HepG2 (cell line): ENCODE measurements around the gene ZNF292. TPM values are rescaled to one million over a fixed set of nuclear protein-coding genes. Genes with fewer than 3 reads are reported as not detected.

ENCODE experiments used
- BCL3 ChIP-seq: sonication (generic); formaldehyde crosslinking; IDR thresholded peaks from 2 replicates; pipeline ENCODE4 v1.5.1; 2020; ENCODE audit warnings: mild to moderate bottlenecking, missing genetic modification reagents, moderate library complexity
- BRD4 ChIP-seq: sonication (generic); formaldehyde crosslinking; IDR thresholded peaks from 2 replicates; pipeline ENCODE4 v1.4.0; 2020; ENCODE audit warnings: missing genetic modification reagents
- CC2D1A ChIP-seq: sonication (generic); formaldehyde crosslinking; IDR thresholded peaks from 2 replicates; pipeline ENCODE4 v1.8.1; 2023; ENCODE audit warnings: mild to moderate bottlenecking, missing genetic modification reagents
- DRAP1 ChIP-seq: IDR thresholded peaks from 2 replicates; pipeline ENCODE4 v1.6.1; 2016; ENCODE audit warnings: missing genetic modification reagents, missing compliant biosample characterization
- ELF3 ChIP-seq: IDR thresholded peaks from 2 replicates; pipeline ENCODE4 v1.6.1; 2016; ENCODE audit warnings: missing genetic modification reagents, missing compliant biosample characterization
- HNRNPLL ChIP-seq: fragments of 200-400 bp; formaldehyde crosslinking; IDR thresholded peaks from 2 replicates; pipeline ENCODE4 v1.6.1; 2017; ENCODE audit warnings: mild to moderate bottlenecking, low read depth, low read length; ENCODE audit not compliant: poor library complexity, severe bottlenecking
- IKZF4 ChIP-seq: sonication (generic); formaldehyde crosslinking; IDR thresholded peaks from 2 replicates; pipeline ENCODE4 v1.5.1; 2020; ENCODE audit warnings: borderline replicate concordance, mild to moderate bottlenecking, low read depth, missing genetic modification reagents; ENCODE audit errors: not compliant biosample characterization
- MBD4 ChIP-seq: IDR thresholded peaks from 2 replicates; pipeline ENCODE4 v1.6.1; 2012; ENCODE audit warnings: low read length, inconsistent platforms, borderline replicate concordance
- MXD4 ChIP-seq: IDR thresholded peaks from 2 replicates; pipeline ENCODE4 v1.6.1; 2016; ENCODE audit warnings: mild to moderate bottlenecking, missing biosample characterization, missing genetic modification reagents
- NAIF1 ChIP-seq: sonication (generic); formaldehyde crosslinking; IDR thresholded peaks from 2 replicates; pipeline ENCODE4 v1.5.0; 2020; ENCODE audit warnings: mild to moderate bottlenecking, missing genetic modification reagents, borderline replicate concordance
- NCOA5 ChIP-seq: sonication (generic); formaldehyde crosslinking; IDR thresholded peaks from 2 replicates; pipeline ENCODE4 v1.4.0; 2020; ENCODE audit warnings: missing genetic modification reagents
- NFE2 ChIP-seq: sonication (generic); formaldehyde crosslinking; IDR thresholded peaks from 2 replicates; pipeline ENCODE4 v1.4.0; 2020; ENCODE audit warnings: missing genetic modification reagents
- NFYC ChIP-seq: IDR thresholded peaks from 2 replicates; pipeline ENCODE4 v1.6.1; 2016; ENCODE audit warnings: missing genetic modification reagents, missing compliant biosample characterization
- NR1H2 ChIP-seq: sonication (generic); formaldehyde crosslinking; IDR thresholded peaks from 2 replicates; pipeline ENCODE4 v1.8.1; 2022; ENCODE audit warnings: low read depth, missing genetic modification reagents, borderline replicate concordance
- PATZ1 ChIP-seq: sonication (generic); formaldehyde crosslinking; IDR thresholded peaks from 2 replicates; pipeline ENCODE4 v1.4.0; 2020; ENCODE audit warnings: missing genetic modification reagents
- POGZ ChIP-seq: sonication (generic); formaldehyde crosslinking; IDR thresholded peaks from 2 replicates; pipeline ENCODE4 v1.4.0; 2020; ENCODE audit warnings: mild to moderate bottlenecking, missing genetic modification reagents
- TEAD3 ChIP-seq: optimal IDR thresholded peaks from 2 replicates; pipeline ENCODE3; 2016; ENCODE audit warnings: borderline replicate concordance
- ZFAT ChIP-seq: sonication (generic); formaldehyde crosslinking; conservative IDR thresholded peaks from 2 replicates; pipeline ENCODE4 v1.8.1; 2023; ENCODE audit warnings: missing genetic modification reagents, inconsistent platforms
- ZFP36L1 ChIP-seq: sonication (generic); formaldehyde crosslinking; IDR thresholded peaks from 2 replicates; pipeline ENCODE4 v1.8.0; 2022; ENCODE audit warnings: mild to moderate bottlenecking, missing genetic modification reagents, moderate library complexity
- ZKSCAN5 ChIP-seq: sonication (generic); formaldehyde crosslinking; IDR thresholded peaks from 2 replicates; pipeline ENCODE4 v1.5.1; 2020; ENCODE audit warnings: mild to moderate bottlenecking, missing genetic modification reagents
- ZNF143 ChIP-seq: sonication (generic); formaldehyde crosslinking; IDR thresholded peaks from 2 replicates; pipeline ENCODE4 v1.4.0; 2020; ENCODE audit warnings: missing genetic modification reagents
- ZNF180 ChIP-seq: sonication (generic); formaldehyde crosslinking; IDR thresholded peaks from 2 replicates; pipeline ENCODE4 v1.4.0; 2020; ENCODE audit warnings: low read depth, missing genetic modification reagents, borderline replicate concordance
- ZNF232 ChIP-seq: sonication (generic); formaldehyde crosslinking; IDR thresholded peaks from 2 replicates; pipeline ENCODE4 v1.4.0; 2020; ENCODE audit warnings: missing genetic modification reagents, borderline replicate concordance
- ZNF383 ChIP-seq: sonication (generic); formaldehyde crosslinking; IDR thresholded peaks from 2 replicates; pipeline ENCODE4 v1.4.0; 2020; ENCODE audit warnings: missing genetic modification reagents, mild to moderate bottlenecking, borderline replicate concordance
- ZNF543 ChIP-seq: sonication (generic); formaldehyde crosslinking; IDR thresholded peaks from 2 replicates; pipeline ENCODE4 v1.4.0; 2020; ENCODE audit warnings: mild to moderate bottlenecking, missing genetic modification reagents
- ZNF564 ChIP-seq: sonication (generic); formaldehyde crosslinking; IDR thresholded peaks from 2 replicates; pipeline ENCODE4 v1.8.1; 2023; ENCODE audit warnings: mild to moderate bottlenecking, missing genetic modification reagents
- ZNF567 ChIP-seq: sonication (generic); formaldehyde crosslinking; IDR thresholded peaks from 2 replicates; pipeline ENCODE4 v1.8.1; 2023; ENCODE audit warnings: mild to moderate bottlenecking, missing genetic modification reagents, borderline replicate concordance
- ZNF629 ChIP-seq: sonication (generic); formaldehyde crosslinking; conservative IDR thresholded peaks from 2 replicates; pipeline ENCODE4 v1.5.0; 2020; ENCODE audit warnings: missing genetic modification reagents
- polyA plus RNA-seq, 8 experiments: library from polyadenylated mRNA; depleted of rRNA in 3 of 8; stranded (reverse) in 7 of 8; unstranded in 1 of 8; fragments of >200 nt; fragmentation: Illumina TruSeq in 4 of 8; extraction: Trizol in 4 of 8; gene quantifications; 2 replicates each; pipeline versions ENCODE4 v1.2.1 to v1.2.3, GENCODE V29; 2011 to 2016; ENCODE audit warnings: low read depth in 4 of 8, missing spikeins in 1 of 8, mixed read lengths in 1 of 8; ENCODE audit not compliant: insufficient read depth in 1 of 8
- total RNA-seq, 5 experiments: library from RNA; depleted of rRNA; stranded (reverse); fragments of >200 nt; fragmentation: Illumina TruSeq; extraction: Trizol; gene quantifications; 2 replicates each; pipeline ENCODE4 v1.2.3, GENCODE V29; 2016; ENCODE audit warnings: low read depth in 1 of 5

ZNF292 gene
- total and polyA plus RNA-seq, 2 of the 13 experiments (the other 11 are each of a cell fraction or from before 2014, with no cell fraction given): 9.9 to 12.8 TPM

GRCh38 chr6:87154993-87155841, at the start of gene ZNF292 (continued):
- TF ChIP-seq CC2D1A (CRISPR knock-in tag) (no peak), NCOA5 (CRISPR knock-in tag) (no peak), ZNF629 (CRISPR knock-in tag) (peak; percentile 76), BCL3 (peak; percentile 97), ZNF564 (CRISPR knock-in tag) (peak; percentile 79), NR1H2 (CRISPR knock-in tag) (peak; percentile 78; the same call in 1 of the 2 replicates), DRAP1 (CRISPR knock-in tag) (peak; percentile 89), ZNF143 (CRISPR knock-in tag) (peak; percentile 59; the same call in 1 of the 2 replicates), POGZ (peak; percentile 94), ZFP36L1 (CRISPR knock-in tag) (peak; percentile 98), NFYC (no peak; the same call in 1 of the 2 replicates), ZNF232 (CRISPR knock-in tag) (peak; percentile 92), ZFAT (CRISPR knock-in tag) (no peak), BRD4 (peak; percentile 97), HNRNPLL (peak; percentile 92), ZNF180 (CRISPR knock-in tag) (0 out of 2 replicates have a peak, but pooled peaks have one; percentile 56), ZNF567 (CRISPR knock-in tag) (peak; percentile 76; the same call in 1 of the 2 replicates), ZNF383 (CRISPR knock-in tag) (no peak), ELF3 (CRISPR knock-in tag) (peak; percentile 76), NFE2 (no peak), ZKSCAN5 (0 out of 2 replicates have a peak, but pooled peaks have one; percentile 24), TEAD3 (peak; percentile 59), MXD4 (peak; percentile 77), NAIF1 (CRISPR knock-in tag) (peak; percentile 79), MBD4 (no peak), IKZF4 (peak; percentile 88), ZNF543 (peak; percentile 93), PATZ1 (CRISPR knock-in tag) (peak; percentile 58; the same call in 1 of the 2 replicates)
